Measurements from ENCODE around the gene ZNF17. TPM values are rescaled to one million over a fixed set of nuclear protein-coding genes. Genes with fewer than 3 reads are reported as not detected.

ZNF17 gene
- total and polyA plus RNA-seq, 2 donors, result 6.1 to 27.9 TPM

GRCh38 chr19:57389730-57390598 lies 21.0 kb upstream of the ZNF17 start, which contains the start of gene ZNF548:
Gene ZNF548 (plus strand): TSS chr19:57389854. CDS start chr19:57390100, 246 bp downstream.
- DNase-seq (ENCODE audit: extremely low spot score), result peak; percentile 96
- Histone ChIP-seq H3K36me3 (ENCODE audit: insufficient read depth) (no peaks in the 10 kb centered on the region), H3K4me1 (ENCODE audit: insufficient read depth) (peaks cover 2% of the 10 kb centered on the region), H3K4me3 (ENCODE audit: low read depth, low read length) (peak within 1 kb of the TSS; percentile 79), H3K27ac (ENCODE audit: low read depth) (peak within 1 kb of the TSS; percentile 90)
- WGBS, result under 1% methylated on average over 50 of the region's 50 CpGs

GRCh38 chr19:57395710-57396109 lies 15.3 kb upstream of the ZNF17 start:
- H3K36me3 ChIP-seq (ENCODE audit: insufficient read depth), result peaks cover 11% of the 10 kb centered on the region

GRCh38 chr19:57398868-57399267 lies 12.1 kb upstream of the ZNF17 start:
- no peak for DNase-seq (ENCODE audit: extremely low spot score)
- no peaks in the 10 kb centered on the region for H3K4me1 ChIP-seq (ENCODE audit: insufficient read depth)
- peaks cover 11% of the 10 kb centered on the region for H3K36me3 ChIP-seq (ENCODE audit: insufficient read depth)
- 97% methylated on average over 5 of the region's 5 CpGs for WGBS
- no peak overlapping the region for H3K4me3 ChIP-seq (ENCODE audit: low read depth, low read length)
- no peak overlapping the region for H3K27ac ChIP-seq (ENCODE audit: low read depth)

More at GRCh38 chr19:57395710-57396109, 15.3 kb upstream of the ZNF17 start:
- H3K27ac ChIP-seq (ENCODE audit: low read depth), result no peak overlapping the region
- 86% methylated on average over 5 of the region's 5 CpGs for WGBS
- DNase-seq (ENCODE audit: extremely low spot score), result no peak
- no peaks in the 10 kb centered on the region for H3K4me1 ChIP-seq (ENCODE audit: insufficient read depth)
- no peak overlapping the region for H3K4me3 ChIP-seq (ENCODE audit: low read depth, low read length)

GRCh38 chr19:57403737-57404563 lies 7.0 kb upstream of the ZNF17 start:
- DNase-seq (ENCODE audit: extremely low spot score), result no peak
- no peaks in the 10 kb centered on the region for H3K4me1 ChIP-seq (ENCODE audit: insufficient read depth)
- H3K27ac ChIP-seq (ENCODE audit: low read depth), result no peak overlapping the region
- WGBS, result 91% methylated on average over 9 of the region's 9 CpGs
- peaks cover 3% of the 10 kb centered on the region for H3K36me3 ChIP-seq (ENCODE audit: insufficient read depth)
- H3K4me3 ChIP-seq (ENCODE audit: low read depth, low read length), result no peak overlapping the region

- WGBS, result 13% methylated on average over 8 of the region's 8 CpGs
- Histone ChIP-seq H3K4me1 (ENCODE audit: insufficient read depth) (no peaks in the 10 kb centered on the region), H3K36me3 (ENCODE audit: insufficient read depth) (no peaks in the 10 kb centered on the region), H3K4me3 (ENCODE audit: low read depth, low read length) (no peak overlapping the region), H3K27ac (ENCODE audit: low read depth) (no peak overlapping the region)
- DNase-seq (ENCODE audit: extremely low spot score), result peak; percentile 33
Measured at GRCh38 chr19:57406516-57407123, 4.3 kb upstream of the ZNF17 start.

GRCh38 chr19:57419439-57419838 lies 8.5 kb downstream of the ZNF17 start:
- Histone ChIP-seq H3K4me3 (ENCODE audit: low read depth, low read length) (no peak overlapping the region), H3K4me1 (ENCODE audit: insufficient read depth) (no peaks in the 10 kb centered on the region), H3K27ac (ENCODE audit: low read depth) (no peak overlapping the region), H3K36me3 (ENCODE audit: insufficient read depth) (peaks cover 18% of the 10 kb centered on the region)
- 97% methylated on average over 4 of the region's 4 CpGs for WGBS
- no peak for DNase-seq (ENCODE audit: extremely low spot score)

GRCh38 chr19:57421037-57421436 lies 10.1 kb downstream of the ZNF17 start:
- WGBS, result 97% methylated on average over 3 of the region's 3 CpGs
- H3K4me3 ChIP-seq (ENCODE audit: low read depth, low read length), result no peak overlapping the region
- peaks cover 15% of the 10 kb centered on the region for H3K36me3 ChIP-seq (ENCODE audit: insufficient read depth)
- DNase-seq (ENCODE audit: extremely low spot score), result no peak
- no peak overlapping the region for H3K27ac ChIP-seq (ENCODE audit: low read depth)
- H3K4me1 ChIP-seq (ENCODE audit: insufficient read depth), result no peaks in the 10 kb centered on the region

- Histone ChIP-seq H3K27ac (ENCODE audit: low read depth) (no peak overlapping the region), H3K4me1 (ENCODE audit: insufficient read depth) (no peaks in the 10 kb centered on the region), H3K4me3 (ENCODE audit: low read depth, low read length) (peak overlapping the region; percentile 76), H3K36me3 (ENCODE audit: insufficient read depth) (no peaks in the 10 kb centered on the region)
- WGBS, result 37% methylated on average over 15 of the region's 15 CpGs
- no peak for DNase-seq (ENCODE audit: extremely low spot score)
Measured at GRCh38 chr19:57434386-57435061, 23.6 kb downstream of the ZNF17 start.

GRCh38 chr19:57435062-57435978 lies 24.4 kb downstream of the ZNF17 start, which contains the start of gene ZNF749:
Gene ZNF749 (plus strand): TSS chr19:57435325. CDS start chr19:57435579, 254 bp downstream.
- DNase-seq (ENCODE audit: extremely low spot score), result peak; percentile 96
- Histone ChIP-seq H3K36me3 (ENCODE audit: insufficient read depth) (no peaks in the 10 kb centered on the region), H3K4me1 (ENCODE audit: insufficient read depth) (no peaks in the 10 kb centered on the region), H3K27ac (ENCODE audit: low read depth) (no peak within 1 kb of the TSS), H3K4me3 (ENCODE audit: low read depth, low read length) (peak within 1 kb of the TSS; percentile 76)
- under 1% methylated on average over 61 of the region's 61 CpGs for WGBS

GRCh38 chr19:57436417-57436816 lies 25.5 kb downstream of the ZNF17 start:
- no peaks in the 10 kb centered on the region for H3K4me1 ChIP-seq (ENCODE audit: insufficient read depth)
- H3K36me3 ChIP-seq (ENCODE audit: insufficient read depth), result no peaks in the 10 kb centered on the region
- no peak for DNase-seq (ENCODE audit: extremely low spot score)
- H3K27ac ChIP-seq (ENCODE audit: low read depth), result no peak overlapping the region
- no peak overlapping the region for H3K4me3 ChIP-seq (ENCODE audit: low read depth, low read length)
- 54% methylated on average over 1 of the region's 1 CpG for WGBS

GRCh38 chr19:57437931-57438330 lies 27.0 kb downstream of the ZNF17 start:
- WGBS, result 56% methylated on average over 4 of the region's 4 CpGs
- no peak for DNase-seq (ENCODE audit: extremely low spot score)
- no peaks in the 10 kb centered on the region for H3K36me3 ChIP-seq (ENCODE audit: insufficient read depth)
- H3K27ac ChIP-seq (ENCODE audit: low read depth), result no peak overlapping the region
- H3K4me1 ChIP-seq (ENCODE audit: insufficient read depth), result no peaks in the 10 kb centered on the region
- H3K4me3 ChIP-seq (ENCODE audit: low read depth, low read length), result no peak overlapping the region

- 91% methylated on average over 9 of the region's 9 CpGs for WGBS
- H3K36me3 ChIP-seq (ENCODE audit: insufficient read depth), result no peaks in the 10 kb centered on the region
- H3K4me1 ChIP-seq (ENCODE audit: insufficient read depth), result no peaks in the 10 kb centered on the region
- no peak overlapping the region for H3K4me3 ChIP-seq (ENCODE audit: low read depth, low read length)
- no peak for DNase-seq (ENCODE audit: extremely low spot score)
- no peak overlapping the region for H3K27ac ChIP-seq (ENCODE audit: low read depth)
Measured at GRCh38 chr19:57438925-57439324, 28.0 kb downstream of the ZNF17 start.
